Activated T-helper 1 cell treated with anti-CD3 and anti-CD28 coated beads, Interleukin-12 subunit alpha, Interleukin-12 subunit beta, Interleukin-2, Interleukin-4 antibody, amounts not matched to agents 30 ng/mL and 10 ng/mL and 1 ng/mL, durations not matched to agents 14 hours and 24 hours and 36 hours (primary cell): ENCODE data around the gene PCSK6. TPM values are rescaled to one million over a fixed set of nuclear protein-coding genes. Genes with fewer than 3 reads are reported as not detected.
"Not testable (repeated sequence)": the region's sequence is repeated elsewhere in the genome, so short reads cannot be mapped to it uniquely, and the experiment has no call there.

ENCODE experiments used
- DNase-seq: peaks from one replicate; pipeline ENCODE4 v3.0.0; 2021; ENCODE audit warnings: low spot score
- H3K27ac Mint-ChIP-seq: one replicate; pipeline ENCODE4 v1.8.0; 2021; ENCODE audit warnings: mild to moderate bottlenecking, mixed read lengths
- H3K27me3 Mint-ChIP-seq: one replicate; pipeline ENCODE4 v1.8.0; 2022; ENCODE audit warnings: mild to moderate bottlenecking, moderate library complexity, mixed read lengths; ENCODE audit not compliant: insufficient read depth
- H3K36me3 Mint-ChIP-seq: one replicate; pipeline ENCODE4 v1.8.0; 2021; ENCODE audit warnings: low read depth, mixed read lengths
- H3K4me1 Mint-ChIP-seq: one replicate; pipeline ENCODE4 v1.8.0; 2021; ENCODE audit warnings: low read depth, mixed read lengths
- H3K4me3 Mint-ChIP-seq: one replicate; pipeline ENCODE4 v1.8.0; 2021; ENCODE audit warnings: mild to moderate bottlenecking, moderate library complexity, mixed read lengths
- H3K9me3 Mint-ChIP-seq: one replicate; pipeline ENCODE4 v1.8.0; 2021; ENCODE audit warnings: mixed read lengths
- intact Hi-C: fragments of 100-400 bp; cut with micrococcal nuclease; formaldehyde crosslinking; loops from one replicate; pipeline ENCODE4 v1.15.1; 2024
- total RNA-seq: library from RNA; stranded (reverse); gene quantifications from 2 replicates; pipeline ENCODE4 v1.2.3, GENCODE V29; 2022

Gene PCSK6
- total RNA-seq, 1 donor from 2014 or later, result 3.0 TPM

GRCh38 chr15:101354891-101355623 is 134.4 kb downstream of the PCSK6 start:
- Mint-ChIP-seq H3K27me3 (no peaks in the 10 kb centered on the region), H3K27ac (no peak overlapping the region), H3K4me3 (no peak overlapping the region), H3K4me1 (no peaks in the 10 kb centered on the region), H3K9me3 (no peaks in the 10 kb centered on the region), H3K36me3 (no peaks in the 10 kb centered on the region)
- DNase-seq, result no peak
- intact Hi-C loops, result no loop called here

GRCh38 chr15:101353240-101353639 is 136.3 kb downstream of the PCSK6 start:
- H3K9me3 Mint-ChIP-seq, result no peaks in the 10 kb centered on the region
- no peak for DNase-seq
- H3K27me3 Mint-ChIP-seq, result peaks cover 1% of the 10 kb centered on the region
- intact Hi-C loops, result no loop called here
- H3K36me3 Mint-ChIP-seq, result no peaks in the 10 kb centered on the region
- no peak overlapping the region for H3K27ac Mint-ChIP-seq
- H3K4me1 Mint-ChIP-seq, result no peaks in the 10 kb centered on the region
- H3K4me3 Mint-ChIP-seq, result no peak overlapping the region

DNA sequence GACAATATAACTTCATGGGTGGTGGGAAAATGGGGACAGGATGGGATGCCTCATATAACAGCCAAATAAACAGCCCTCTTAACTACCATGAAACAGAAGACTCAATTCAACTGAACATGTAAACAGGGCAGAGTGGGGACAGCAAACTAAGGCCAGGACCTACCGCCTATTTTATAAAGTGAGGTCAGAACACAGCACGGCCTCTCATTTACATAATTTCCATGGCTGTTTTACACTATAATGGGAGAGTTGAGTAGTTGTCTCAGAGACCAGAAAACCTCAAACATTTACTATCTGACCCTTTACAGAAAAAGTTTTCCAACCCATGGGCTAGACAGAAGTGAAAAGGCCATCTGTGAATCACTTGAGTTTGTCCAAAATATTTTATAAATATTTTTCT is 137.8 kb downstream of the PCSK6 start:
- no peak for DNase-seq
- Mint-ChIP-seq H3K27me3 (peaks cover 5% of the 10 kb centered on the region), H3K36me3 (no peaks in the 10 kb centered on the region), H3K4me1 (no peaks in the 10 kb centered on the region), H3K9me3 (no peaks in the 10 kb centered on the region), H3K27ac (no peak overlapping the region), H3K4me3 (no peak overlapping the region)
- intact Hi-C loops, result no loop called here

DNA sequence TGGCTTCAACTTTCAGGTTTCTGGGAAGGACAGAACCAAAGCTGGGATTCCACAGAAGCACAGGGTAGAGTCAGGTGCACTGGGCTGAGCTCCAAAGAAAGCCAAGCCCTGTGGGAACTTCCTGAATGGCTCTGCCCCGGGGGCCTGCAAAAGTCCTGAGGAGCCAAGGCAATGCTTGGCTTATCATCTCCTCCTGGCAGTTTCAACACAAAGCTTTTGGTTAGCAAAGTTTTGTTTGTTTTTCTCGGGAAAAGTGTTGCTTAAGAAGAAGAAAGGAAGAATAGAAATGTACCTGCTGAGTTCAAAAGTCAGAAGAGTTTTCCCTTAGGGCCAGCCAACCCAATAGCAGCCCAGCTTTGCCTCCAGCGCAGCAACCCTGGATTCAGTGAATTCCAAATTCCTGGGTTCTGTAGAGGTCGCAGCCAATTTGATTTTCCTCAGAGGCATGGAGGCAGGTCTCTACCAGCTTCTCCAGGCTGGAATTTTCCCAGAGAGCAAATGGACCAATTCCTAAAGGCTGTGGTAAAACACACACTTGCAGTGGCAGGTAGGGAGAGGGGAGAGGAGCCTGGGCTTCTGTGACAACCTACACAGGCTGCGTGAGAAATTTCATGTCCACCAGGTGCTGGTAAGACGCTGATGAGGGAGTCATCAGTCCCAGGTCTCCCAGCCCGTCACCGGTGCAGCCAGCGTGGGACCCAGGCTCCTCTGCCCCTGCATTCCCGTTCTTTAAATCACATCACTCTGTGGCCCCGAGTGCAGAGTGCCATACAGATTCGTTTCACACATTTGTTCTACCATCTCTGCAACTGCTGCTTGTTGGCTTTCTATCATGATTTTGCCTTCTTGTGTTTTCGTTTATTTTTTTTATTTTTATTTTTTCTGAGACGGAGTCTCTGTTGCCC is 140.2 kb downstream of the PCSK6 start:
- H3K27ac Mint-ChIP-seq, result no peak overlapping the region
- no peaks in the 10 kb centered on the region for H3K4me1 Mint-ChIP-seq
- H3K4me3 Mint-ChIP-seq, result no peak overlapping the region
- intact Hi-C loops, result no loop called here
- DNase-seq, result no peak
- no peaks in the 10 kb centered on the region for H3K36me3 Mint-ChIP-seq
- peaks cover 6% of the 10 kb centered on the region for H3K27me3 Mint-ChIP-seq
- no peaks in the 10 kb centered on the region for H3K9me3 Mint-ChIP-seq

- intact Hi-C loops, result no loop called here
- no peak for DNase-seq
Measured at GRCh38 chr15:101348643-101349042, 140.9 kb downstream of the PCSK6 start.

GRCh38 chr15:101348015-101348414 is 141.5 kb downstream of the PCSK6 start:
- no peaks in the 10 kb centered on the region for H3K9me3 Mint-ChIP-seq
- H3K27ac Mint-ChIP-seq, result no peak overlapping the region
- DNase-seq, result no peak
- no peak overlapping the region for H3K4me3 Mint-ChIP-seq
- intact Hi-C loops, result no loop called here
- peaks cover 11% of the 10 kb centered on the region for H3K27me3 Mint-ChIP-seq
- H3K4me1 Mint-ChIP-seq, result no peaks in the 10 kb centered on the region
- H3K36me3 Mint-ChIP-seq, result no peaks in the 10 kb centered on the region

More at GRCh38 chr15:101348643-101349042, 140.9 kb downstream of the PCSK6 start:
- no peaks in the 10 kb centered on the region for H3K4me1 Mint-ChIP-seq
- no peaks in the 10 kb centered on the region for H3K9me3 Mint-ChIP-seq
- peaks cover 10% of the 10 kb centered on the region for H3K27me3 Mint-ChIP-seq
- no peaks in the 10 kb centered on the region for H3K36me3 Mint-ChIP-seq
- H3K27ac Mint-ChIP-seq, result no peak overlapping the region
- H3K4me3 Mint-ChIP-seq, result no peak overlapping the region

- DNase-seq, result no peak
- Mint-ChIP-seq H3K9me3 (no peaks in the 10 kb centered on the region), H3K36me3 (no peaks in the 10 kb centered on the region), H3K27ac (no peak overlapping the region), H3K4me1 (no peaks in the 10 kb centered on the region), H3K4me3 (no peak overlapping the region), H3K27me3 (peaks cover 11% of the 10 kb centered on the region)
- intact Hi-C loops, result no loop called here
Measured at GRCh38 chr15:101347454-101347853, 142.1 kb downstream of the PCSK6 start.

GRCh38 chr15:101346928-101347327 is 142.6 kb downstream of the PCSK6 start:
- intact Hi-C loops, result no loop called here
- no peaks in the 10 kb centered on the region for H3K9me3 Mint-ChIP-seq
- H3K36me3 Mint-ChIP-seq, result no peaks in the 10 kb centered on the region
- H3K4me1 Mint-ChIP-seq, result no peaks in the 10 kb centered on the region
- H3K27ac Mint-ChIP-seq, result no peak overlapping the region
- peaks cover 14% of the 10 kb centered on the region for H3K27me3 Mint-ChIP-seq
- no peak overlapping the region for H3K4me3 Mint-ChIP-seq
- DNase-seq, result no peak

DNA sequence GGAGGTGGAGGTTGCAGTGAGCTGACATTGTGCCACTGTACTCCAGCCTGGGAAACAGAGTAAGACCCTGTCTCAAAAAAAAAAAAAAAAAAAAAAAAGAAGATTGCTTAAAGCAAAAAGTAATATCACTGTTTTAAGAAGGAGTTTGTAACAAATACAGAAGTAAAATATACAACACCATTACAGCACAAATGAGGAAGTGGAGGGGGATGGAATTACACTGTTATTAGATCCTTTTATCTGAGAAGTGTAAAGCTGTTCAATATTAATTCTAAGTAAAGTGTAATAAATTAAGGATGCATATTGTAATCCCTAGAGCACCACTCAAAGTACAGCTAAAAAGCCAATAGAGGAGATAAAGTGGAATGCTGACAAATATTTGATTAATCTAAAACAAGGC is 147.5 kb downstream of the PCSK6 start:
- no peak overlapping the region for H3K27ac Mint-ChIP-seq
- intact Hi-C loops, result no loop called here
- H3K4me1 Mint-ChIP-seq, result no peaks in the 10 kb centered on the region
- no peak for DNase-seq
- peaks cover 5% of the 10 kb centered on the region for H3K9me3 Mint-ChIP-seq
- H3K4me3 Mint-ChIP-seq, result no peak overlapping the region
- H3K36me3 Mint-ChIP-seq, result no peaks in the 10 kb centered on the region
- H3K27me3 Mint-ChIP-seq, result peaks cover 18% of the 10 kb centered on the region

GRCh38 chr15:101338502-101339057 is 150.9 kb downstream of the PCSK6 start:
- intact Hi-C loops, result no loop called here
- no peak overlapping the region for H3K4me3 Mint-ChIP-seq
- DNase-seq, result no peak
- peaks cover 23% of the 10 kb centered on the region for H3K9me3 Mint-ChIP-seq
- peaks cover 13% of the 10 kb centered on the region for H3K27me3 Mint-ChIP-seq
- no peaks in the 10 kb centered on the region for H3K4me1 Mint-ChIP-seq
- H3K36me3 Mint-ChIP-seq, result peaks cover 2% of the 10 kb centered on the region
- H3K27ac Mint-ChIP-seq, result no peak overlapping the region

DNA sequence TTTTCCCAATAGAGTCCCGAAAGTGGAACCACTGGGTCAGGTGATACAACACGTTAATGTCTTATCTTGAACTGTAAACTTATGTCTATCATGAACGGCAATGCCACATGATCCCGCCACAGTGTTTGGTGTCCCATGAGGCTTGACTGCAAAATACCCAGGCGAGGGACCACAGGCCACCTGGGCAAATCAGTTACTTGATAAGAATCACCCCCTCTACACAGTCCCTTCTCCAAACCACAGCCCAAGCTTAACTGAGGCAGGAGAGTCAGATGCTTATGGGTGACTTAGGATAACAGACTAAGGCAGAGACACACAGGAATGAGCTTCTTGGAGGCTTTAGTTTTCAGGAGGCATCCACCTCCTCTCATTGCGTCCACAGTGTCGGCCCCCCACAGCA is 151.5 kb downstream of the PCSK6 start:
- intact Hi-C loops, result no loop called here
- no peak for DNase-seq
- no peaks in the 10 kb centered on the region for H3K4me1 Mint-ChIP-seq
- peaks cover 11% of the 10 kb centered on the region for H3K27me3 Mint-ChIP-seq
- H3K9me3 Mint-ChIP-seq, result peaks cover 29% of the 10 kb centered on the region
- H3K36me3 Mint-ChIP-seq, result peaks cover 4% of the 10 kb centered on the region
- no peak overlapping the region for H3K27ac Mint-ChIP-seq
- no peak overlapping the region for H3K4me3 Mint-ChIP-seq

DNA sequence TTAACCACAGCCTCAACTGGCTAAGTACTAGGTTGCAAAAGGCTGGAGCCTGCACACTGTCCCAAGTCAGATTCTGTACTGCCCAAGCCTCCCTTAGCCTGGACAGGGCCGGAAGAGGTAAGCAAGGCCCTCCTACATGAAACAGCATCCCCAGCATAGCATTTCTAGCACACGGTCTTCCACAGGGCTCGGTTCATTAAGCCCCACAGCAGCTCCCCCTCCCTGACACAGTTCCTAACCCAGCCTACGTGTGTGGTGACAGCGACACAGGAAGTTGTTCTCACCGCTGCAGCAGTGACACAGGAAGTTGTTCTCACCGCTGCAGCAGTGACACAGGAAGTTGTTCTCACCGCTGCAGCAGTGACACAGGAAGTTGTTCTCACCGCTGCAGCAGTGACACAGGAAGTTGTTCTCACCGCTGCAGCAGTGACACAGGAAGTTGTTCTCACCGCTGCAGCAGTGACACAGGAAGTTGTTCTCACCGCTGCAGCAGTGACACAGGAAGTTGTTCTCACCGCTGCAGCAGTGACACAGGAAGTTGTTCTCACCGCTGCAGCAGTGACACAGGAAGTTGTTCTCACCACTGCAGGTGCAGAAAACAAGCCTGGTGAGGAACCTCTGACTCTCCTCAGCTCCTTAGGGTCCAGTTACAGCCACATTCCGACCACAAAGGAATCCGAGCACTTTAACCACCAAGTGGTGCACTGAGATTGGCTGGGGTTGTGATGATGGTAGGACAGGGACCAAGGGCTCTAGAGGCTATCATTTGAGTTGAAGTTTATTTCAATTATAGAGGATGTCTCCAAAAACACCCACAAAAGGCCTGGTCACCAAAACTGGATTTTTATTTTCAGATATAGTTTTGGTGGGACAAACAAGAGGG is 155.4 kb downstream of the PCSK6 start:
- peak overlapping the region; percentile 91 for H3K27ac Mint-ChIP-seq
- DNase-seq, result peak; percentile 30
- H3K4me1 Mint-ChIP-seq, H3K36me3 Mint-ChIP-seq: not testable (repeated sequence)
- peak overlapping the region; percentile 69 for H3K4me3 Mint-ChIP-seq
- intact Hi-C loops, result loop anchor here (1.0 kb wide), 2 partner anchors 40 to 127 kb away; no protein-coding TSS in a partner anchor
- peaks cover 30% of the 10 kb centered on the region for H3K9me3 Mint-ChIP-seq
- peaks cover 14% of the 10 kb centered on the region for H3K27me3 Mint-ChIP-seq
